WTC11 (cell line): ENCODE measurements around the gene BBS12. TPM values are rescaled to one million over a fixed set of nuclear protein-coding genes. Genes with fewer than 3 reads are reported as not detected.

ENCODE experiments used
- ATAC-seq: fragments of 200-7000 bp; cut with Tn5 transposase; 2 replicates; pipeline ENCODE4 v1.10.0; 2021; ENCODE audit warnings: mild to moderate bottlenecking, moderate library complexity
- CTCF ChIA-PET: fragments of 300-600 bp; sonication (Branson Sonifier 250); formaldehyde crosslinking; loops from one replicate; lab custom pipeline; 2021; ENCODE audit warnings: antibody characterized with exemption; lab: Charles Lee
- POLR2A ChIA-PET: fragments of 350-600 bp; sonication (Branson Sonifier 250); formaldehyde crosslinking; loops from one replicate; lab custom pipeline; 2021; ENCODE audit warnings: antibody characterized with exemption; lab: Charles Lee
- DNase-seq: peaks from one replicate; pipeline ENCODE4 v3.0.0; 2021; ENCODE audit warnings: low spot score
- H3K27ac Mint-ChIP-seq: 2 replicates; pipeline ENCODE4 v1.8.0; 2021; ENCODE audit warnings: mixed read lengths
- H3K27me3 Mint-ChIP-seq: 2 replicates; pipeline ENCODE4 v1.8.0; 2021; ENCODE audit warnings: low read depth, mild to moderate bottlenecking, moderate library complexity, mixed read lengths
- H3K36me3 Mint-ChIP-seq: 2 replicates; pipeline ENCODE4 v1.8.0; 2021; ENCODE audit warnings: mixed read lengths
- H3K4me1 Mint-ChIP-seq: 2 replicates; pipeline ENCODE4 v1.8.0; 2022; ENCODE audit warnings: mixed read lengths
- H3K4me3 Mint-ChIP-seq: 2 replicates; pipeline ENCODE4 v1.8.0; 2021; ENCODE audit warnings: mild to moderate bottlenecking, moderate library complexity, mixed read lengths
- H3K9me3 Mint-ChIP-seq: 2 replicates; pipeline ENCODE4 v1.8.0; 2021; ENCODE audit warnings: mixed read lengths
- AFF4 ChIP-seq: sonication (generic); formaldehyde crosslinking; IDR thresholded peaks from 2 replicates; pipeline ENCODE4 v1.8.1; 2023; ENCODE audit warnings: mild to moderate bottlenecking, missing genetic modification reagents, borderline replicate concordance
- ATF1 ChIP-seq: sonication (generic); formaldehyde crosslinking; IDR thresholded peaks from 2 replicates; pipeline ENCODE4 v1.8.1; 2023; ENCODE audit warnings: mild to moderate bottlenecking, moderate library complexity, missing genetic modification reagents
- ATF2 ChIP-seq: sonication (generic); formaldehyde crosslinking; IDR thresholded peaks from 2 replicates; pipeline ENCODE4 v1.8.1; 2022; ENCODE audit warnings: low read depth, missing genetic modification reagents, borderline replicate concordance
- CREB1 ChIP-seq: sonication (generic); formaldehyde crosslinking; IDR thresholded peaks from 2 replicates; pipeline ENCODE4 v1.8.0; 2023; ENCODE audit warnings: mild to moderate bottlenecking, missing genetic modification reagents
- E2F1 ChIP-seq: sonication (generic); formaldehyde crosslinking; IDR thresholded peaks from 2 replicates; pipeline ENCODE4 v1.8.0; 2022; ENCODE audit warnings: mild to moderate bottlenecking, missing genetic modification reagents
- GTF2I ChIP-seq: fragments of 250-450 bp; sonication (Bioruptor Pico); conservative IDR thresholded peaks from 2 replicates; pipeline ENCODE4 v1.4.0; 2021; ENCODE audit warnings: mild to moderate bottlenecking
- MXD4 ChIP-seq: fragments of 250-450 bp; sonication (Bioruptor Pico); IDR thresholded peaks from 2 replicates; pipeline ENCODE4 v1.8.0; 2021; ENCODE audit warnings: mild to moderate bottlenecking, moderate library complexity, borderline replicate concordance
- NFATC4 ChIP-seq: fragments of 250-450 bp; sonication (Bioruptor Pico); IDR thresholded peaks from 2 replicates; pipeline ENCODE4 v1.9.0; 2021; ENCODE audit warnings: mild to moderate bottlenecking
- NFYB ChIP-seq: sonication (generic); formaldehyde crosslinking; conservative IDR thresholded peaks from 2 replicates; pipeline ENCODE4 v1.8.0; 2022; ENCODE audit warnings: low read depth, missing genetic modification reagents
- OVOL2 ChIP-seq: fragments of 250-450 bp; sonication (Bioruptor Pico); IDR thresholded peaks from 2 replicates; pipeline ENCODE4 v1.9.0; 2021; ENCODE audit warnings: mild to moderate bottlenecking, borderline replicate concordance
- PRDM15 ChIP-seq: sonication (generic); formaldehyde crosslinking; IDR thresholded peaks from 2 replicates; pipeline ENCODE4 v1.8.0; 2022; ENCODE audit warnings: missing genetic modification reagents
- PREB ChIP-seq: sonication (generic); formaldehyde crosslinking; IDR thresholded peaks from 2 replicates; pipeline ENCODE4 v1.8.1; 2022; ENCODE audit warnings: mild to moderate bottlenecking, missing genetic modification reagents, moderate library complexity, borderline replicate concordance
- USF2 ChIP-seq: sonication (generic); formaldehyde crosslinking; IDR thresholded peaks from 2 replicates; pipeline ENCODE4 v1.8.1; 2023; ENCODE audit warnings: mild to moderate bottlenecking, missing genetic modification reagents, moderate library complexity
- ZNF138 ChIP-seq: sonication (generic); formaldehyde crosslinking; conservative IDR thresholded peaks from 2 replicates; pipeline ENCODE4 v1.8.1; 2022; ENCODE audit warnings: mild to moderate bottlenecking, moderate library complexity, missing genetic modification reagents
- ZNF263 ChIP-seq: sonication (generic); formaldehyde crosslinking; IDR thresholded peaks from 2 replicates; pipeline ENCODE4 v1.8.1; 2022; ENCODE audit warnings: low read depth, mild to moderate bottlenecking, moderate library complexity, missing genetic modification reagents
- ZNF317 ChIP-seq: sonication (generic); formaldehyde crosslinking; IDR thresholded peaks from 2 replicates; pipeline ENCODE4 v1.8.1; 2023; ENCODE audit warnings: low read depth, mild to moderate bottlenecking, moderate library complexity, missing genetic modification reagents, borderline replicate concordance
- ZNF512 ChIP-seq: sonication (generic); formaldehyde crosslinking; IDR thresholded peaks from 2 replicates; pipeline ENCODE4 v1.8.1; 2022; ENCODE audit warnings: missing genetic modification reagents, borderline replicate concordance
- ZSCAN18 ChIP-seq: fragments of 250-450 bp; sonication (Bioruptor Pico); IDR thresholded peaks from 2 replicates; pipeline ENCODE4 v2.1.2; 2022; ENCODE audit warnings: mild to moderate bottlenecking, moderate library complexity
- total RNA-seq: library from RNA; stranded (reverse); gene quantifications from 3 replicates; pipeline ENCODE4 v1.2.3, GENCODE V29; 2021

The BBS12 gene
- total RNA-seq, 1 experiment from 2014 or later: 2.7 TPM

- TF ChIP-seq AFF4 (CRISPR knock-in tag): no peak
- TF ChIP-seq ZSCAN18 (CRISPR knock-in tag): no peak
- no peak for TF ChIP-seq ATF2 (CRISPR knock-in tag)
- no peak for TF ChIP-seq PRDM15 (CRISPR knock-in tag)
- no peak for TF ChIP-seq NFATC4 (CRISPR knock-in tag)
- TF ChIP-seq OVOL2: no peak
- no peak for TF ChIP-seq NFYB (CRISPR knock-in tag)
- no peak for TF ChIP-seq ATF1 (CRISPR knock-in tag)
- TF ChIP-seq, all 79 proteins: peak for 0
Observed at GRCh38 chr4:122787940-122788339, 55.4 kb downstream of the BBS12 start (continued).

GRCh38 chr4:122788935-122789334, 56.4 kb downstream of the BBS12 start:
- Mint-ChIP-seq H3K27me3 (no peaks in the 10 kb centered on the region), H3K4me1 (peaks cover 81% of the 10 kb centered on the region), H3K9me3 (peaks cover 10% of the 10 kb centered on the region; the same call in 1 of the 2 replicates), H3K36me3 (peaks cover 3% of the 10 kb centered on the region), H3K27ac (peak overlapping the region; percentile 98), H3K4me3 (no peak overlapping the region)
- DNase-seq: no peak
- peak; percentile 67 for ATAC-seq
- POLR2A ChIA-PET: interaction anchor here (2.1 kb wide), 1 partner anchor 8 kb away, joined by 8 read pairs; no protein-coding TSS in a partner anchor
- CTCF ChIA-PET: interaction anchor here (0.9 to 2.1 kb wide), 2 partner anchors 8 to 31 kb away, joined by 5 to 8 read pairs; no protein-coding TSS in a partner anchor
- TF ChIP-seq MXD4: no peak
- no peak for TF ChIP-seq PREB (CRISPR knock-in tag)
- TF ChIP-seq ZNF317 (CRISPR knock-in tag): no peak
- TF ChIP-seq E2F1 (CRISPR knock-in tag): no peak
- no peak for TF ChIP-seq CREB1 (CRISPR knock-in tag)
- no peak for TF ChIP-seq USF2 (CRISPR knock-in tag)
- TF ChIP-seq ZNF512 (CRISPR knock-in tag): no peak
- TF ChIP-seq ATF2 (CRISPR knock-in tag): no peak
- TF ChIP-seq GTF2I (CRISPR knock-in tag): no peak
- no peak for TF ChIP-seq NFATC4 (CRISPR knock-in tag)
- TF ChIP-seq ZNF263: no peak
- no peak for TF ChIP-seq ZNF138 (CRISPR knock-in tag)
